H9 (cell line): ENCODE results near the gene ABHD16A. TPM values are rescaled to one million over a fixed set of nuclear protein-coding genes. Genes with fewer than 3 reads are reported as not detected.

Experiments
- DNase-seq: peaks from one replicate; pipeline ENCODE4 v3.0.0-alpha.2; 2017
- H2AFZ ChIP-seq: one replicate; pipeline ENCODE4 v1.6.1; 2013; ENCODE audit warnings: mild to moderate bottlenecking, low read length, control low read depth, moderate library complexity
- H2AK5ac ChIP-seq: 2 replicates; pipeline ENCODE4 v1.6.1; 2013; ENCODE audit warnings: low read length, control low read depth, mixed read lengths; ENCODE audit not compliant: insufficient read length
- H2BK120ac ChIP-seq: one replicate; pipeline ENCODE4 v1.6.1; 2013; ENCODE audit warnings: low read depth, mild to moderate bottlenecking, low read length, control low read depth, inconsistent platforms; ENCODE audit not compliant: poor library complexity, severe bottlenecking
- H2BK12ac ChIP-seq: 2 replicates; pipeline ENCODE4 v1.6.1; 2013; ENCODE audit warnings: low read length, control low read depth, mixed read lengths, low read depth; ENCODE audit not compliant: insufficient read length
- H2BK15ac ChIP-seq: 2 replicates; pipeline ENCODE4 v1.6.1; 2013; ENCODE audit warnings: low read depth, low read length, control low read depth
- H2BK20ac ChIP-seq: one replicate; pipeline ENCODE4 v1.6.1; 2013; ENCODE audit warnings: low read depth, mild to moderate bottlenecking, low read length, control low read depth, inconsistent platforms; ENCODE audit not compliant: poor library complexity, severe bottlenecking
- H2BK5ac ChIP-seq: 2 replicates; pipeline ENCODE4 v1.6.1; 2013; ENCODE audit warnings: low read length, control low read depth, mixed read lengths; ENCODE audit not compliant: insufficient read length
- H3K14ac ChIP-seq: 2 replicates; pipeline ENCODE4 v1.6.1; 2013; ENCODE audit warnings: low read length, control low read depth; ENCODE audit not compliant: insufficient read depth
- H3K18ac ChIP-seq: 2 replicates; pipeline ENCODE4 v1.6.1; 2013; ENCODE audit warnings: low read depth, mild to moderate bottlenecking, mixed read lengths, low read length, control low read depth; ENCODE audit not compliant: insufficient read length
- H3K23ac ChIP-seq: 2 replicates; pipeline ENCODE4 v1.6.1; 2013; ENCODE audit warnings: low read length, control low read depth, mixed read lengths, low read depth; ENCODE audit not compliant: insufficient read length
- H3K23me2 ChIP-seq: 2 replicates; pipeline ENCODE4 v1.6.1; 2013; ENCODE audit warnings: low read depth, mild to moderate bottlenecking, mixed read lengths, low read length, control low read depth; ENCODE audit not compliant: insufficient read length, poor library complexity, severe bottlenecking
- H3K27ac ChIP-seq: 2 replicates; pipeline ENCODE4 v1.5.1; 2013; ENCODE audit warnings: low read length, control low read depth, mixed read lengths, low read depth; ENCODE audit not compliant: insufficient read length
- H3K27me3 ChIP-seq: 2 replicates; pipeline ENCODE4 v1.6.1; 2013; ENCODE audit warnings: low read length, control low read depth, inconsistent platforms; ENCODE audit not compliant: insufficient read depth
- H3K4ac ChIP-seq: 2 replicates; pipeline ENCODE4 v1.6.1; 2013; ENCODE audit warnings: low read depth, mild to moderate bottlenecking, control low read depth, inconsistent platforms, low read length, moderate library complexity
- H3K4me1 ChIP-seq: 2 replicates; pipeline ENCODE4 v1.6.1; 2013; ENCODE audit warnings: low read length, control low read depth, inconsistent platforms; ENCODE audit not compliant: insufficient read depth
- H3K4me2 ChIP-seq: 2 replicates; pipeline ENCODE4 v1.6.1; 2013; ENCODE audit warnings: low read length, control low read depth, mixed read lengths; ENCODE audit not compliant: insufficient read length, insufficient read depth
- H3K56ac ChIP-seq: 2 replicates; pipeline ENCODE4 v1.6.1; 2013; ENCODE audit warnings: low read depth, mild to moderate bottlenecking, mixed read lengths, low read length, control low read depth; ENCODE audit not compliant: insufficient read length
- H3K79me1 ChIP-seq: 2 replicates; pipeline ENCODE4 v1.6.1; 2013; ENCODE audit warnings: low read depth, mild to moderate bottlenecking, moderate library complexity, low read length, control low read depth, inconsistent platforms; ENCODE audit not compliant: insufficient read depth, poor library complexity, severe bottlenecking
- H3K79me2 ChIP-seq: 2 replicates; pipeline ENCODE4 v1.6.1; 2013; ENCODE audit warnings: low read length, control low read depth, inconsistent platforms; ENCODE audit not compliant: insufficient read depth
- H3K9ac ChIP-seq: 2 replicates; pipeline ENCODE4 v1.6.1; 2013; ENCODE audit warnings: low read length, control low read depth, mixed read lengths; ENCODE audit not compliant: insufficient read length; ENCODE audit errors: extremely low read depth
- H3K9me3 ChIP-seq: one replicate; pipeline ENCODE4 v1.6.1; 2013; ENCODE audit warnings: low read depth, low read length, inconsistent platforms; ENCODE audit not compliant: control insufficient read depth
- H3T11ph ChIP-seq: one replicate; pipeline ENCODE4 v1.6.1; 2013; ENCODE audit warnings: mild to moderate bottlenecking, low read length, control low read depth, inconsistent platforms
- H4K20me1 ChIP-seq: one replicate; pipeline ENCODE4 v1.6.1; 2013; ENCODE audit not compliant: control insufficient read depth, insufficient read length, insufficient read depth
- H4K5ac ChIP-seq: 2 replicates; pipeline ENCODE4 v1.6.1; 2013; ENCODE audit warnings: low read depth, mild to moderate bottlenecking, mixed read lengths, low read length, control low read depth; ENCODE audit not compliant: insufficient read length
- H4K8ac ChIP-seq: replicated peaks from 2 replicates; pipeline ENCODE4 v1.6.1; 2013; ENCODE audit warnings: low read length, control low read depth, mixed read lengths, low read depth; ENCODE audit not compliant: insufficient read length
- H4K91ac ChIP-seq: 2 replicates; pipeline ENCODE4 v1.6.1; 2013; ENCODE audit warnings: low read depth, mild to moderate bottlenecking, moderate library complexity, mixed read lengths, low read length, control low read depth; ENCODE audit not compliant: insufficient read length
- H3K27ac Mint-ChIP-seq, 3 experiments: 2 replicates in 2 of 3; 3 replicates in 1 of 3; pipeline ENCODE4 v1.8.0; 2020 to 2021; ENCODE audit warnings: mixed read lengths in 3 of 3, mild to moderate bottlenecking in 1 of 3, moderate library complexity in 1 of 3
- H3K27me3 Mint-ChIP-seq: 2 replicates; pipeline ENCODE4 v1.8.0; 2021; ENCODE audit warnings: low read depth, mild to moderate bottlenecking, moderate library complexity, mixed read lengths
- H3K36me3 Mint-ChIP-seq, 3 experiments: 2 replicates in 2 of 3; 3 replicates in 1 of 3; pipeline ENCODE4 v1.8.0; 2020 to 2021; ENCODE audit warnings: low read depth in 3 of 3, mixed read lengths in 3 of 3; ENCODE audit not compliant: insufficient read depth in 1 of 3
- H3K4me1 Mint-ChIP-seq, 2 experiments: 2 replicates each; pipeline ENCODE4 v1.8.0; 2020; ENCODE audit warnings: mixed read lengths in 2 of 2
- H3K4me3 Mint-ChIP-seq, 2 experiments: 2 replicates in 1 of 2; 3 replicates in 1 of 2; pipeline ENCODE4 v1.8.0; 2020 to 2021; ENCODE audit warnings: mild to moderate bottlenecking in 2 of 2, mixed read lengths in 2 of 2, moderate library complexity in 1 of 2
- H3K9me3 Mint-ChIP-seq, 2 experiments: 2 replicates in 1 of 2; 3 replicates in 1 of 2; pipeline ENCODE4 v1.8.0; 2020; ENCODE audit warnings: mild to moderate bottlenecking in 2 of 2, mixed read lengths in 2 of 2, moderate library complexity in 1 of 2
- CTCF ChIP-seq: fragments of 200-600 bp; sonication (generic); conservative IDR thresholded peaks from 3 replicates; pipeline ENCODE4 v1.8.0; 2021; ENCODE audit warnings: antibody characterized with exemption, mild to moderate bottlenecking
- WGBS: extraction: QIAGEN DNeasy Blood & Tissue Kit; methylation state at CpG from one replicate; pipeline ENCODE4 v1.1.7; 2013; ENCODE audit warnings: missing lambda C conversion rate, low lambda C conversion rate, mixed read lengths; ENCODE audit not compliant: insufficient read length; ENCODE audit errors: extremely low coverage; 5-methylcytosine and 5-hydroxymethylcytosine counted together
- total RNA-seq: library from RNA; stranded (reverse); gene quantifications from 2 replicates; pipeline ENCODE4 v1.2.1, GENCODE V29; 2021

The ABHD16A gene
- total RNA-seq, 1 experiment from 2014 or later = 34.4 TPM

GRCh38 chr6:31711233-31711632, 8.1 kb upstream of the ABHD16A start:
- H3K23ac ChIP-seq = no peak overlapping the region
- H2BK120ac ChIP-seq = no peak overlapping the region
- no peak overlapping the region for H2AFZ ChIP-seq
- H3K4me2 ChIP-seq = no peak overlapping the region
- WGBS = no CpG with 5 or more reads among the region's 8 CpGs
- no peak overlapping the region for H2BK20ac ChIP-seq
- H3K9ac ChIP-seq = no peak overlapping the region
- H3K56ac ChIP-seq = no peak overlapping the region
- H3K27me3 ChIP-seq = no peaks in the 10 kb centered on the region
- Mint-ChIP-seq H3K9me3 (no peaks in the 10 kb centered on the region), H3K27me3 (peaks cover 9% of the 10 kb centered on the region), H3K27ac (peak overlapping the region in 1 of 3 experiments; percentile 9; a peak in 1 of 7 replicates), H3K36me3 (no peaks in the 10 kb centered on the region), H3K4me3 (no peak overlapping the region), H3K4me1 (peaks cover 31 to 41% of the 10 kb centered on the region in 2 experiments)
- no peaks in the 10 kb centered on the region for H4K20me1 ChIP-seq
- H2BK15ac ChIP-seq = no peak overlapping the region
- H3T11ph ChIP-seq = no peak overlapping the region
- H2BK5ac ChIP-seq = no peak overlapping the region
- no peak overlapping the region for H2BK12ac ChIP-seq
- no peak overlapping the region for H3K27ac ChIP-seq
- no peaks in the 10 kb centered on the region for H3K9me3 ChIP-seq
- no peak overlapping the region for H3K14ac ChIP-seq
- peaks cover 5% of the 10 kb centered on the region; the same call in 1 of the 2 replicates for H3K4me1 ChIP-seq
- no peaks in the 10 kb centered on the region for H3K23me2 ChIP-seq
- H3K79me1 ChIP-seq = no peaks in the 10 kb centered on the region
- H4K91ac ChIP-seq = no peak overlapping the region
- H2AK5ac ChIP-seq = no peak overlapping the region
- no peak overlapping the region for H4K8ac ChIP-seq
- H3K4ac ChIP-seq = no peak overlapping the region
- no peak for DNase-seq
- H3K18ac ChIP-seq = no peak overlapping the region
- H4K5ac ChIP-seq = no peak overlapping the region
- H3K79me2 ChIP-seq = no peaks in the 10 kb centered on the region
- no peak for TF ChIP-seq CTCF
